NCI-H2171 treated with DMSO at 0.1 percent for 48 hours (cell line): ENCODE measurements around the gene DHRS13.

ENCODE experiments used
- DNase-seq: peaks from one replicate; lab custom pipeline; 2025; lab: John Stamatoyannopoulos, UW

DHRS13 gene, protein sequence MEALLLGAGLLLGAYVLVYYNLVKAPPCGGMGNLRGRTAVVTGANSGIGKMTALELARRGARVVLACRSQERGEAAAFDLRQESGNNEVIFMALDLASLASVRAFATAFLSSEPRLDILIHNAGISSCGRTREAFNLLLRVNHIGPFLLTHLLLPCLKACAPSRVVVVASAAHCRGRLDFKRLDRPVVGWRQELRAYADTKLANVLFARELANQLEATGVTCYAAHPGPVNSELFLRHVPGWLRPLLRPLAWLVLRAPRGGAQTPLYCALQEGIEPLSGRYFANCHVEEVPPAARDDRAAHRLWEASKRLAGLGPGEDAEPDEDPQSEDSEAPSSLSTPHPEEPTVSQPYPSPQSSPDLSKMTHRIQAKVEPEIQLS

DNA sequence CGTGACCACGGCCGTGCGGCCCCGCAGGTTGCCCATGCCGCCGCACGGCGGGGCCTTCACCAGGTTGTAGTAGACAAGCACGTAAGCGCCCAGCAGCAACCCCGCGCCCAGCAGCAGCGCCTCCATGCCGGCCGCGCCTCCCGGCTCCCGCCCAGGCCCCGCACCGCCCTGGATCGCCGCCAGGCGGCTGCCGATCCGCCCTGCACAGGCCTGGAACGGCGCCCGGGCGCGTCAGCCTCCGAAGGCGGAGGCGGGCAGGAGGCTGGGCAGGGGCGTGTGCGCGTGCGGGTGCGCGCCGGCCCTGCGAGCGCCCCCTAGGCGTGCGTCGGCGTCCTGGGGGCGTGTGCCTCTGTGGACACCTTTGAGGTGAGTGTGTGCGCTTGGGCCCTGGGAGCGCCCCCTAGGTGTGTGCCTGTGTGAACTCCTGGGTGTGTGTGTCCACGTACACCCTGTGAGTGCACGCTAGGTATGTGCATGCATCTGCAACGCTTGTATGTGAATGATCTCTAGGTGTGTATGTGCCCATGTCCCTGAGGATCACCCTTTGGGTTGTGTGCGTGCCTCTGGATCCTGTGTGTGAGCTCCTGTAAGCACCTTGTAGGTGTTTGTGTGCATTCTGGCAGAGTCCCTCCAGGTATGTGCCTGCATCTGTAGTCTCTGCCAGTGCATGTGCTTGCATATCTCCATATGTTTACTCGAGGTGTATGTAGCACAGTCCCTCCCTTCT is at the start of gene DHRS13:
TSS of gene DHRS13 (minus strand) at position 261 of the 727 bp plus-strand sequence. CDS start at position 126, 135 bp downstream.
- peak; percentile 93 for DNase-seq

DNA sequence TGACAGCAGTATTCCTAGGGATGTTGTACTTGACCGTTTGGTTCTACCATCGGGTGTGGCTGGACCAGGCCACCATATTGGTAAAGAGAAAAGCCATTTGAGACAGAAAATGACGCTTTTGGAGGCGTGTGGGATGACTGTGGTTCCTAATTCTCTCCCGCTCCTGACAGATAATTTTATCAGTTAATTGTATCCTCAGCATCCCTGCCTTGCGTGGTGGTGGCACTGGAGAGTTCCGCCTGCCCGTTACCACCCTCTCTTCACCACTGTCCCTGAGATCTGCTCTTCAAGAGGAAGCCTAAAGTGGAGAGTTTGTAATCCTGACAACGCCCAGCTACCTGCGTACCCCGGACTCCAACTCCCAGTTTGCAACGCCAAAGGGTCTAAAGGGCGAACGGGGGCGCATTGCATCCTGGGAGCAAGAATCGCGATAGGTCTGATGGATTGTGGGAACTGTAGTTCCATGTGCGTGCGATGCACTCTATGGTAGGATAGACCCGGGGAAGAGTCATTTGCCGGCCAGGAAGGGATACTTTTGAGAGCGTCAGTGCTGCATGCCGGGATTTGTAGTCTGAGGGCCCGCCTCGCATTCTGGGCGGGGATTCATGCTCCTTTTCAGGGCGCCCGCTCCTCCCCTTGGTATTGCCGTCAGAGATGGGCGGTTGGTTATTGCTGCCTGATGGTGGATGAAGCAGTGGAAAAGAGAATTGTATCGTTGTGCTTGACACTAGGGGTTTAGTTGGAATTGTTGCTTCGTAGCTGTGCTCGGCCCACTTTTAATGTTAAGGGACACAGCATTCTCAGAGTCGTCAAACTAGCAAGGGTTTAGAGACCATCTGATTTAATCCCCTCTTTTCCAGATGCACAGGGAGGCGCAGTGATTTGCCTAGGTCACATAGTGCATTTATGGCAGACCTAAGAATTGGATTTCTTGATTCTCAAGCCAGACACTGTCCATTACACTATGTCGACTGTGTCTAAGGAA is 49.4 kb upstream of the DHRS13 start:
- DNase-seq: peak; percentile 100

DNA sequence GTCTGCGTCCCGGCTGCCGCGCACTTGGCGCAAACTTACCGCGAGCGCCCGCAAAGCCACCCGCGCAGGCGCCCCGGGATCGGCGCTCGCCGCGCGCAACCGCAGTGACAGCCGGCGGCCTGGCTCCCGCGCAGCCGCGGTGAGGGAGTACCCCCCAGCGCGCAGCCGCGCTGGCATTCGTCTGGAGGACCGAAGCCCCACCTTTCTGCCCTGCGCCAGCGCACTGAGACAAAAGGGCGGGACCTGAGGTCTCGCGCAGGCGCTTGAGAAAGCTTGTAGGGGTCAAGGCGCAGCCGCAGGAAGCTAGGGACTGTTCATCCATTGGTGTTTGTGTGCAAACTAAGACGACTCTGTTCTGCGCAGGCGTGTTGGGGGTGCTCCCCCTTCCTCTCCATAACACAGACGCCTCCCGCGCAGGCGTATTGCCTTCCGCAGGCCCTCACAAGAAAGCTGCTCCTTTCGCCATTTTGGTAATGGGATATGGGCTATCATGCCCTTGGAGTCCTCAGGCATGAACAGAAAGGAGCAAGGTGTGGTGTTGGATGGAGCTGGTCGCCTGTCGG is 48.6 kb upstream of the DHRS13 start, which contains the start of gene PHF12:
TSS of gene PHF12 (minus strand) at position 91 of the 563 bp plus-strand sequence. CDS start 558 bp downstream, outside the sequence.
- DNase-seq: peak; percentile 100

DNA sequence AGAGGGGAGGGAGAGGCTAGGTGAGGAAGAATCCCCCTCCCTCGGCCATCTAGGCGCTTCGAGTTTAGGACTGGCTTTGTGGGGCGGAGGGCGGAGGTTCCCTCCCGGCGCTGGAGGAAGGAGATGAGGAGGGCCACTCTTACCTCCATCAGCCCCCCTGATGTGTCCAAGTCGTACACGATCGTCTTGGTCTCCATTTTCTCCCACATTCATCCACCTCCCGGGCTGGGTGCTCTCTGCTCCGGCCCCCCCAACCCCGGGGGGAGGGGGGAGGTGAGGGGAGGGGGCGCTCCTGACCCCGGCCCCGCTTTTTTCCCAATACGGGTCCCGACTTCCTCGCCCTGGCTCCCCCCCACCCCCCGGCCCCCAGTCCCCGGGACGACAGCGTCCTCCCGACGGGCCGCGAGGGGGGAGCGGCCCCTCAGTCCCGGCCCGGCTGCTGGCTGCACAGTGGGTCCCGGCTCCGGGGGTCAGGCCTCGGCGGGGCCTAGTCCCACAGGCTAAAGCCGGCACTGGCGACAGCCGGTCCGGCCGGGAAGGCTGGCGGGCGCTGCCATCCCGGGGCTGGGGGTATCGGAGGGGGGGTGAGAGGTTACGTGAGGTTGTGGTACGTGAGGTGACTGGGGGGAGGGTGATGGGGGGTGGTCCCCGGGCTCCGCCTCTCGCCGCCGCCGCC is 48.0 kb upstream of the DHRS13 start:
- DNase-seq: no peak

DNA sequence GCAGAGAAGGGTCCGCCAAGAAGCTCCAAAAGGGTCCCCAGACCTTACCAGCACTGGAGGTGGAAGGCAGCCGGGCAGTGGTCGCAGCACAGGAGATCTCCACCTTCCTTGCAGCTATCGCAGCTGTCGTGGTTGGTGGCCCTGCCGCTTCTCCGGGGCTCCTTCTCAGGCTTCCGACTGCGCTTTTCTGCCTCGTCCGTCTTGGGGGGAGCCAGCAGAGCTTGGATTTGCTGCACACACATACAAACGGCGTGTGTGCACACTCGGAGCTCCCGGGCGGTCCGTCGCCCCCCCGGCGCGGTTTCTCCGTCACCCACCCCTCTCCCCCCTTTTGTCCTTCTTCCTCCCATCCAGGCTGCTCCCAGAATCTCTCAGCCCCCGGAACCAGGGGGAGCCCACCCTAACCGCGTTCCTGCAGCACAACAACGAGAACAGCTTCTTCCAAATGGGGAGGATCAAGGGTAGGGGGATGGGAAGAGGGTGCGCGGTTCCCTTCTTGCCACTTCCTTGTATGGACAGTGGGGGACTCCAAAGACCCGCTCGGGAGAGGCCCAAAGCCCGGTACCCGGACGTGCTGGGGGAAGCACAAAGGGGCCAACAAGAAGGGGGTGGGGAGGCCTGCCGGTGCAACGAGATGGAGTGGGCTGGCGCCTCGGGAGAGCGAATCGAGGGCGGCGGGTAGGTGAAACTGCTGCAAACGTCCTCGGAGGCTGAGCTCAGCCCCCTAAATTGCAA is 47.3 kb upstream of the DHRS13 start:
- DNase-seq: peak; percentile 62

DNA sequence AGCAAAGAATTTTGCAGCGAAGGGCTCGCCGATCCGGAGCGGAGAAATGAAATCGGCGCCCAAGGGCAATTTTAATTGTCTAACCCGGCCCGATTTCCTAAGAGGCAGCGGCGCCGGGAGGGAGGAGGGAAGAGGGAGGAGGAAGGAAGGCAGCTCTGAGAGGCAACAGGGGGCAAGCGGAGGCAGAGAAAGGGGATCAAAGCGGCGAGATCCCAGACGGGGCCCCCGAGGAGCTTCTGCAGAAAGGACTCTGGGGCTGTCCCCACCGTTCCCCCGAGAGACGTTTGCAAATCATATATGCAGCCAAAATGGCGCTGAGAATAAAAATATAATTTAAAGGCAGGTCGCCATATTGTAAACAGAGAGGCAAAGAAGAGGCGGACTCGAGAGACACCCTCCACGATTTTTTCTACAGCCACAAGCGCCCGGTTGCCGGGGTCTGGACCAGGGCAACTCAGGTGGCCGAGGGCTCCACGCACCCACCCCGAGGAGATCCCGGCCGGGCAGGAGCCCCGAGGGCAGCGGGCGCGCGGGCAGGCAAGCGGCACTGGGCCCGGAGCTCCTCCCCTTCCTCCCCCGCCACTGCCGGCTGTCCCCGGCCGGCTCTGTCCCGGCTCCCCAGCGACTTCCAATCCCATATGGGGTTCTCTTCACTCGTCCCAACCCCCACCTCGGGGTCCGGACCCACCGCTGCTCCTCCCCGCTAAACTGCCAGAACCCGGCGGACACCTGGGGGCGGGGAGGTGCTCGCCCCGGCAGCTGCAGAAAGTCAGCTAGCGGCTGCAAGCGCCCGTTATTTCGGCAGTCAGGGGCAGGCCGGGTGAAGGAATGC is 46.5 kb upstream of the DHRS13 start:
- DNase-seq: peak; percentile 76

DNA sequence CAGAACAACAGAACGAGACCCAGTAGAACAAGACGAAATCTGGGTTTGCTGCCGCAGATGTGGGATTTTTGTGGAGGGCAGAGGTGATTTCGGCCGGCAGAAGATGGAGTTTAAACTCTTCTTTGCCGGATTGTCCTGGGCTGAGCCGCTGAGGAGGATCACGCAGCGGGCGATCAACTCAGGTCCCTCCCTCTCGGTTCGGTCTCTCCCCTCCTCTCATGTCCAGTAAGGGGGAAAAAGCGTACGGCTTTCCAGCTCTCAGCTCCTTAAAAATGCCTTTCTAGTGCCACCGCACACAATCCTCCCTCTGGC is 46.0 kb upstream of the DHRS13 start:
- DNase-seq: no peak

DNA sequence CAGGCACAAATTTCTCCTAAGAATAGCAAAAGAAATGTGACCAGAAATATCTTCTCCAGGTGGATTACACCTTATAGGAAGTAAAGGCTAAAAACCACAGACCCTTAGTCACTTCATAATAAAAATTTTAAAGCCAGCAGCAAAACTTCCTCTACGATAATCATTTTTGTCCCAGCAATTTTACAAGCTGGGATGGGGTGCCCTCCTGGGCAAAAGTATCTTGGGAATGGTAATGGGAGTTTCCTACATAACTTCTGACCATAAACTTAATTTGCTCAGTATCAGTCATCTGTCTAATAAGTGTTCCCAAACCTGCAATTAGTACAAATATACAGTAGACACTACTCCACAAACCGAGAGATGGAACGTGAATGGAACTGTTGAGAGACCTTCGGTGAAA is 45.5 kb upstream of the DHRS13 start:
- DNase-seq: no peak

DNA sequence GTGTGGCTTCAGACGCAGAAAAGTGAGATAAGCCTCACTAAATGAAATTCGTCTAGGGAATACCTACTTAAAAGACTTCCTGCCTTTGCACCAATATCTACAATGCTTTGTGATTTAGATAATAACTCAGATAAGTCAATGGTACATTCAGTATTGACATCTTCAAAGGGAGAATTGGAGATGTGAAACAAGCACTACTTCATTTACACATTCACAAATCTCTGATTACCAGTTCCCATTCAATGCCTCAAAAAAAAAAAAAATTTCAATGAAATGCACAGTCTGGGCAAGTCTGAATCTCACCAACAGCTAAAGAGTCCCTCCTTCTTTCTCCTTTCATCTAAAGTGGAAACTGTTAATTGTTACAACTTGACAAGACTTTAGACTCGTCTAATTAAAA is 44.8 kb upstream of the DHRS13 start:
- DNase-seq: no peak

DNA sequence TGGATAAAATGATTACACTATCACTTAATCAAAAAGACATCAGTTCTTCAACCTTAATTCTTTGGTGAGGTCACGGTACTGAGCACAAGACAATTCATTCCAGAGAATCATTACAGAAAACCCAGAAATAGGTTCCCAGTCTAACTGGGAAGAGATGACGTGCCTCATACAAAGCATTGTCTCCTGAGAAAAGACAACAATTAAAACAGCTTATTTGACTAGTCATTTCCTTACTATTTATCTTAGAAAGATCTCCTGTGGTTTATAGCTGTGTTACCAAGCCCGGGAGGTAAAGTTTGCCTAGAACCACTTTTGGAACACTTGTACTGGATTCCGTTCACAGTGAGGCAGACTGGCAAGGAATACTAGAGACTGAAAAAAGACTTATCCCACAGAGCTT is 43.4 kb upstream of the DHRS13 start:
- DNase-seq: no peak

DNA sequence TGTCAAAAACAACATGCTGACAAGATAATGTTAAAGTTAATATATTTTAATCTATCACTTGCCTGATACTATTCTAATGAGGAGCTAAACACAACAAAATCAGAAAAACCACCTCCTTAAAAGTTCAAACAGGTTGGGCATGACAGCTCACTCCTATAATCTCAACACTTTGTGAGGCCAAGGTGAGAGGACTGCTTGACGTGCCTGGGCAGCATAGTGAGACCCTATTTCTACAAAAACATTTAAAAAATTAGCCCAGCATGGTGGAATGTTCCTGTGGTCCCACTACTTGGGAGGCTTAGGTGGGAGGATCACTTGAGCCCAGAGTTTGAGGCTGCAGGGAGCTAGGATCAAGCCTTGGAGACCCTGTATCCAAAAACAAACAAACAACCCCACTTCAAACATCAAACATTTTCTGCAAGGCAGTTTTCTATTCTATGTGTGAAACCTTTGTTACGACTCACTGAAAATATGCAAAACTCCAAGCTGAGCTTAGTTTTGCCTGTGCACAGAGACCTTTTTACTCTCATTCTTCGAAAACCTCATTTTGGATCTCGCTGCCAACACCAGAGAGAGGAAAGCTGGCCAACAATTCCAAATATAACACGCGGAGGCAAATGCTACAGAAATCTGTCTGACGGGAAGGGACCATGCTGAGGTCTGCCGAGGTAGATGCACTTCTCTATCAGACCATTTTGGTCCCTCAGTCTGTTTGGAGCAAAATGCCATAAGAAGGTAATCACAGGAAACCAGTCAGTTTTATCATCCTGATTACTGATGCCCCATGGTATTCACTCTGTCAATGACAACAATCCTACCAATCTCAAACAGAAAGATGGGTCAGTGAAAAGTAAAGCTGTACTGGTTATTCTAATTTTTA is 42.2 kb upstream of the DHRS13 start:
- DNase-seq: no peak

DNA sequence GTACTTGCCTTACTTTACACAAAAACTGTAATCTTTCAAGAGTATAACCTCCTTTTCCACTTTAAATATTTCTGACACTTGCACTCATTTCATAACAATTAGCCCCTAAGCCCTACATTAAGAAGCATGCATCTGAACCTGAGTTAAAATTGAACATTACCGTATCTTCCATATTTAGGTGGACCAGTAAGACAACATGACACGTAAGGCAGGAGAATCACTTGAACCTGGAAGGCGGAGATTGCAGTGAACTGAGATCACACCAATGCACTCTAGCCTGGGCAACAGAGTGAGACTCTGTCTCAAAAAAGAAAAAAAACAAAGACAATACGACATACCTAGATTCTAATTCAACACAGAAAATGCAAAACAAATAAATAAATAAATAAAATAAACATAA is 41.5 kb upstream of the DHRS13 start:
- no peak for DNase-seq

DNA sequence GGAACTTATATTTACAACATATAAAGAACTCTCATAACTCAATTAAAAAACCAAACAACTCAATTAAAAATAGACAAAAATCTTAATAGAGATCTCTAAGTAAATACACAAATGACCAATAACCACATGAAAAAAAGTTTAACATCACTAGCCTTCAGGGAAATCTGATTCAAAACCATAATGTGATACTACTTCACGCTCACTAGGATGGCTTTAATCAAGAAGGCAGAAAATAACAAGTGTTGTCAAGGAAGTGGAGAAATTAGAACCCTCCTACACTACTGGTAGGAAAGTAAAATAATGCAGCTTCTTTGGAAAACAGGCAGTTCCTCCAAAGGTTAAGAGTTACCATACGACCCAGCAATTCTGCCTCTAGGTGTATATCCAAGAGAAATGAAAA is 40.0 kb upstream of the DHRS13 start:
- no peak for DNase-seq

DNA sequence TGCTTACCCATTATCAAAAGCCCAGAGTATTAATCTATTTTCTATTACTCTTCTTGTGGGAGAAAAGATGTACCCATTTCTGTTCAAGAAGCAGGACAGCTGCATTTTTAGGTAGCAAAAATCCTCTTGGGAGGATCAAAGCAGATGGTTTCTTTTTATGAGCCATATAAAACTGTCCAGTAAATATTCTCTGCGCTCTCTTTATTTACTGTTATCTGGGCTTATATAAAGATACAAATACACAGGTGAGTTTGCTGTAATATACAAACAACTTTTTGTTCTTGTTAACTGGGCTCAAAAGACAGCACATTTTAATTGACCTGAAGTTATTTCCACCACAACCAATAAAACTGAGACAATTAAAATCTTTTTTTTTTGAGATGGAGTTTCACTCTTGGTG is 38.4 kb upstream of the DHRS13 start:
- DNase-seq: no peak

DNA sequence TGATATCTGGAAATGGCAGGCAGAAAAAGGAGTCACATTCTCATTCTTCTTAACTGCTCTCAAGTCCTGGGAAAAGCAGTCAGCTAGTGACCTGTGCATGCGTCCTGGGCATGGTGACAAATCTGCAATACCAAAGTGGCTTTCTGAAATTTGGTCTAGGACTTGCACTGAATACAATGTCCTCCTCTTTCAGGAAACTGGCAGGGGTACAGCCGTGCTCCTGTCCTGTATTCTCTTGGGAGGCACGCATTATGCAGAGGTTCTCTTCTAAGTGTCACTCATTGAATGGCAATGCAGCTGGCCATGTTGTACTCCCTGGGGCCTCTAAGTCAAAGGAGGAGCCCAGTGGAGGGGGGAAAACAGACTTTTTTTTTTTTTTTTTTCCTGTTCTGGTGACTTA is 37.8 kb upstream of the DHRS13 start:
- peak; percentile 17 for DNase-seq

DNA sequence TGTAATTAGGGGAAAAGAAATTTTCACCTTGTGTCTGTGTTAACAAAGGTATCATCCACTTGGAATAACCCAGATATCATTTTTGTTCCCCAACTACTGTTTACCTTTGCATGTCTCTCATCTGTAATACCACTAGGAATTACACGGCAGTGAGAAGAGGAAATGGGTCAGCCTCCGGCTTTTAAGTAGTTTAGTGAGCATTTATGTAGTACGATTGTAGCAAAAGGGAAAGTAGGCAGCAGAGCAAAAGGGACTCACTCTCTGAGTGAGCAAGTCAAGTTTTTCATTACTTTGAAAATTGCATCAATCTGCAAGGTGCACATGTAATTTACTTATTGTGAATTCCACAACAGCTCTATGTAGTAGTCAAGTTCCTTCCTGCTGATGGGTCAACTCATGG is 37.3 kb upstream of the DHRS13 start:
- DNase-seq: no peak

DNA sequence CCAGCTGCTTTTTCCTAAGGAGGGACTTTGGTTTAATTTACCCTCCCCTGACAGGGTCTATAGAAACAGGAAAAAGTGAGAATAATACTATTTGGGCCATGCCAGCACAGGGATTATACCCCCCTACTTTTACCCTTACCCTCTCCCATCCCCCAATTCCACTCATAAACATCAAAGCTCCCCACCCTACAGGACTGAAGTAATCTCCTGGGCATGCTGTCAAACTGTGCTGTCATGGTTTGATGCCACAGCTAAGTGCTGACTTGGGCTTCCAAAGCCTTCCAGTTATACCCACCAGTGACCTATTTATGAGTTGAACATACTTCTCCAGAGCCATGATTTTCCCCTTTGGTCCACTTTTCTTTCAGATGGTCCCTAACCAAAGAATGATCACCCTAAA is 35.7 kb upstream of the DHRS13 start:
- DNase-seq: no peak

DNA sequence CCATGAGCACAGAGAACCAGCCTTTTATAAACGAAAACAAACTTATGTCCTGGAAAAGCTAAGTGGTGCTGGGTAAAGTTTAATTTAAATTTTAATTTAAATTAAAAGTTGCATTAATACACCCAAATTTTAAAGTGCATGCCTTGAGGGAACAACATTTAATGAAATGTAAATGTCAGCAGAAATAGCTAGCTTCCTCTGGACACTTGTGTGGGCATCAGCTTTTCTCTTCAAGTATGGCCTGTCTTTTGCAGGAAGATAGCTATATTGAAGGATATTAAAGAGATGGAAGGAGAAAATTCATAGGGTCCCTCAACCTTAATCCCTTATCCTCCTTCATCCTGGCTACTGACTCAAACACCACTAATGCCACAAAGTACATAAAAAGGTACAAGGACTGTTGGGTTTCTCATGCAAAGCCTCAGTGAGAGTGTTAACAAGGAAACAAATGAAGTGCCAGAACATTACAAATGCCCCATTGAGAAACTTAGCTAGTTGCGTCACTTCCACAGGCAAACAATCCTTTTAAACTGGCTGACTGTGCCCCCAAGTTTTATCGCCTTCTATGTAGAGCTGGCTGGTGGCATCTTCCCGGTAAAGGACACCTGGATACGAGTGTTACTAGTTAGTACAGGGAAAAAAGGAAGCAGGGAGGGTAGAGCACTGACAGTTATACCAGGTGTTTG is 34.3 kb upstream of the DHRS13 start:
- DNase-seq: no peak
